Stomach (tissue), 9 donors: ENCODE measurements around the gene PANK4. TPM values are rescaled to one million over a fixed set of nuclear protein-coding genes. Genes with fewer than 3 reads are reported as not detected.

Experiments
- DNase-seq, 2 donors: peaks; one replicate each; pipeline versions ENCODE4 v3.0.0 to v3.0.0-alpha.2; 2013 to 2019
- H3K27ac ChIP-seq, 5 donors: fragments of 200-600 bp in 4 of 5; sonication (generic) in 4 of 5; one replicate each; pipeline ENCODE4 v1.5.1; 2013 to 2019; ENCODE audit warnings: mild to moderate bottlenecking in 1 of 5, moderate library complexity in 1 of 5
- H3K27me3 ChIP-seq, 3 donors: fragments of 200-600 bp; sonication (generic); one replicate each; pipeline ENCODE4 v1.5.1; 2017 to 2019; ENCODE audit warnings: mixed run types in 1 of 3
- H3K36me3 ChIP-seq, 4 donors: fragments of 200-600 bp; sonication (generic); 1 replicate in 3 of 4; 2 replicates in 1 of 4; pipeline ENCODE4 v1.5.1; 2016 to 2019
- H3K4me1 ChIP-seq, 4 donors: fragments of 200-600 bp; sonication (generic); one replicate each; pipeline ENCODE4 v1.5.1; 2016 to 2019
- H3K4me3 ChIP-seq, 4 donors: fragments of 200-600 bp; sonication (generic) in 3 of 4; one replicate each; pipeline ENCODE4 v1.5.1; 2016 to 2019; ENCODE audit warnings: mild to moderate bottlenecking in 1 of 4
- H3K9me3 ChIP-seq, 4 donors: fragments of 200-600 bp; sonication (generic); one replicate each; pipeline ENCODE4 v1.5.1; 2016 to 2019
- CTCF ChIP-seq, 7 experiments: fragments of 450-650 bp in 4 of 7; fragments of 200-600 bp in 3 of 7; sonication (generic) in 3 of 7; IDR thresholded peaks; one replicate each; pipeline ENCODE4 v1.5.1; 2016 to 2019; ENCODE audit warnings: antibody characterized with exemption in 7 of 7, control low read depth in 2 of 7, mild to moderate bottlenecking in 1 of 7
- EP300 ChIP-seq: sonication (generic); formaldehyde crosslinking; IDR thresholded peaks from one replicate; pipeline ENCODE4 v1.6.1; 2017; ENCODE audit warnings: antibody characterized with exemption
- POLR2A ChIP-seq, 4 donors: fragments of 450-650 bp; IDR thresholded peaks; one replicate each; pipeline ENCODE4 v1.6.1; 2016; ENCODE audit warnings: antibody characterized with exemption in 4 of 4, control low read depth in 2 of 4, mild to moderate bottlenecking in 1 of 4, moderate library complexity in 1 of 4
- POLR2AphosphoS5 ChIP-seq, 3 donors: sonication (generic); formaldehyde crosslinking; IDR thresholded peaks; one replicate each; pipeline ENCODE4 v1.6.1; 2016; ENCODE audit warnings: antibody characterized with exemption in 3 of 3
- WGBS, 5 donors: extraction: QIAGEN DNeasy Blood & Tissue Kit in 3 of 5; methylation state at CpG; one replicate each; pipeline versions ENCODE4 v1.1.5 to v1.1.7; 2013 to 2018; 5-methylcytosine and 5-hydroxymethylcytosine counted together
- intact Hi-C: fragments of 100-400 bp; cut with DNase I; formaldehyde crosslinking; loops from one replicate; pipeline ENCODE4 v1.15.1; 2023; ENCODE audit warnings: low total_unique reads
- polyA plus RNA-seq, 3 donors: library from polyadenylated mRNA; stranded (reverse); fragments of 200-250 nt; gene quantifications; one replicate each; pipeline ENCODE4 v1.2.3, GENCODE V29; 2013
- total RNA-seq, 5 donors: library from RNA; depleted of rRNA; stranded (reverse); fragments of >200 nt; gene quantifications; one replicate each; pipeline versions ENCODE4 v1.1.0 to v1.2.3, GENCODE V29; 2014 to 2016
- donor health status: healthy with polysubstance abuse.
- donor health status: Bipolar disorder and iron deficiency.
- donor health status: healthy.

The PANK4 gene
- total and polyA plus RNA-seq, 8 donors = 6.4 to 86.0 (median 19.5) TPM

GRCh38 chr1:2543543-2544092 is 17.2 kb upstream of the PANK4 start:
- Histone ChIP-seq H3K27me3 (peaks cover 0 to 72% (median 8%) of the 10 kb centered on the region in 3 donors), H3K36me3 (no peaks in the 10 kb centered on the region), H3K27ac (peak overlapping the region in 3 of 5 donors; percentile 7 to 98 (median 93)), H3K4me3 (no peak overlapping the region), H3K9me3 (no peaks in the 10 kb centered on the region), H3K4me1 (peaks cover 51 to 70% (median 64%) of the 10 kb centered on the region in 4 donors)
- intact Hi-C loops = loop anchor here (5.0 to 10.0 kb wide), 2 partner anchors 101 to 131 kb away; partner anchors contain the start of gene PEX10
- 16 to 27% (median 20%) methylated on average over 9 to 26 of the region's 26 CpGs for WGBS, 5 donors
- no peak for TF ChIP-seq POLR2AphosphoS5 (IDR thresholded peaks at IDR 0.05)
- no peak for TF ChIP-seq CTCF (IDR thresholded peaks at IDR 0.05)
- TF ChIP-seq EP300 = no peak
- no peak for TF ChIP-seq POLR2A (IDR thresholded peaks at IDR 0.05)
- peak; percentile 47 to 76 for DNase-seq

- no peak for TF ChIP-seq POLR2AphosphoS5 (IDR thresholded peaks at IDR 0.05)
- peaks cover 40 to 61% (median 58%) of the 10 kb centered on the region in 4 donors for H3K4me1 ChIP-seq
- intact Hi-C loops = loop anchor here (5.0 to 10.0 kb wide), 2 partner anchors 102 to 130 kb away; partner anchors contain the start of gene PEX10
- WGBS, 5 donors = 77 to 86% (median 84%) methylated on average over 7 to 11 of the region's 11 CpGs
- DNase-seq = no peak
- no peaks in the 10 kb centered on the region for H3K9me3 ChIP-seq
- H3K27me3 ChIP-seq = peaks cover 0 to 84% (median 8%) of the 10 kb centered on the region in 3 donors
- no peak overlapping the region for H3K4me3 ChIP-seq
- no peaks in the 10 kb centered on the region for H3K36me3 ChIP-seq
- H3K27ac ChIP-seq = no peak overlapping the region
Observed at GRCh38 chr1:2542246-2542915, 16.0 kb upstream of the PANK4 start.

DNA sequence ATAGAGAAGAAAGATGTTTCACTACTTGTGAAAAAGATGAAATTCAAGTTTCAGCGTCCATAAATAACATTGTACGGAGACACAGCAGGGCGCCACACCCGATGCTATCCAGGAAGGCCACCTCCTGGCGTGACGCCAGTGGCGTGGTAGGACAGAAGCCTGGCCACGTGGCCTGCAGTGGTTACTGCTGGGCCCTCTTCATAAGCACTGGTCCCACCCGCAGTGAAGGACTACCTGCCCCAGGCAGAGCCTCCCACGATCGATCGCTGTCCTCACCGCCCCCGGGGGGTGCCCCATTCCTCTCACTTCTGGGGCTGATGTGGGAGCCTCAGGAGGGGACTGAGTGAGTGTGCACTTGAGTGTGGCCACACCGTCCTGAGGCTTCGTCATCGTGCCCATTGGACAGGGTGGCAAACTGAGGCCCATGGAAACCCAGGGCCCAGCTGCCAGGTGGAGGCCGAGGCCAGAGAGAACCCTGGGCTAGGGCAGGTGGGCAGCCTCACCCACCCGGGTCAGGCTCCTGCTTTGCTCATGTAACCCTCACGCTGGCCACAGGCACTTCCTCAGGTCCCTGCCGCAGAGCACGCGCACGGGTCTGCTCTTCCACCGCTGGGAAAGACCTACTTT is 15.3 kb upstream of the PANK4 start:
- TF ChIP-seq POLR2A (IDR thresholded peaks at IDR 0.05) = no peak
- TF ChIP-seq CTCF (IDR thresholded peaks at IDR 0.05) = no peak
- whole genome bisulfite sequencing, 5 donors = 63 to 73% (median 69%) methylated on average over 15 to 25 of the region's 25 CpGs
- no peak overlapping the region for H3K27ac ChIP-seq
- no peak overlapping the region for H3K4me3 ChIP-seq
- no peaks in the 10 kb centered on the region for H3K9me3 ChIP-seq
- intact Hi-C loops = loop anchor here (5.0 to 10.0 kb wide), 2 partner anchors 103 to 129 kb away; partner anchors contain the start of gene PEX10
- DNase-seq = peak in 1 of 2 donors; percentile 71
- peaks cover 0 to 84% (median 8%) of the 10 kb centered on the region in 3 donors for H3K27me3 ChIP-seq
- H3K4me1 ChIP-seq = peaks cover 35 to 58% (median 54%) of the 10 kb centered on the region in 4 donors
- no peaks in the 10 kb centered on the region for H3K36me3 ChIP-seq

- DNase-seq = peak in 1 of 2 donors; percentile 68
- intact Hi-C loops = loop anchor here (5.0 to 10.0 kb wide), 2 partner anchors 104 to 129 kb away; partner anchors contain the start of gene PEX10
- peaks cover 30 to 50% (median 46%) of the 10 kb centered on the region in 4 donors for H3K4me1 ChIP-seq
Observed at GRCh38 chr1:2540816-2541492, 14.6 kb upstream of the PANK4 start.

More at GRCh38 chr1:2540816-2541492, 14.6 kb upstream of the PANK4 start:
- TF ChIP-seq POLR2A (IDR thresholded peaks at IDR 0.05) (no peak), EP300 (no peak), CTCF (IDR thresholded peaks at IDR 0.05) (no peak), POLR2AphosphoS5 (IDR thresholded peaks at IDR 0.05) (no peak)
- Histone ChIP-seq H3K27ac (no peak overlapping the region), H3K36me3 (no peaks in the 10 kb centered on the region), H3K4me3 (peak overlapping the region in 1 of 4 donors; percentile 24), H3K27me3 (peaks cover 0 to 84% (median 10%) of the 10 kb centered on the region in 3 donors), H3K9me3 (no peaks in the 10 kb centered on the region)
- 11 to 17% (median 13%) methylated on average over 26 to 39 of the region's 39 CpGs for WGBS, 5 donors
